Ascending aorta (tissue), 2 donors: Measurements from ENCODE around the gene LNPK. TPM values are rescaled to one million over a fixed set of nuclear protein-coding genes. Genes with fewer than 3 reads are reported as not detected.
A peak's percentile ranks its signal among the peaks of the same experiment; 100 is the strongest.

Experiments
- DNase-seq, 2 donors: peaks; one replicate each; pipeline ENCODE4 v3.0.0-alpha.2; 2019; ENCODE audit warnings: low spot score in 2 of 2
- H3K27ac ChIP-seq, 2 donors: fragments of 200-600 bp; sonication (generic); one replicate each; pipeline ENCODE4 v1.5.1; 2016 to 2017; ENCODE audit warnings: mild to moderate bottlenecking in 1 of 2
- H3K27me3 ChIP-seq: fragments of 200-600 bp; sonication (generic); one replicate; pipeline ENCODE4 v1.5.1; 2017
- H3K36me3 ChIP-seq, 2 donors: fragments of 200-600 bp; sonication (generic); one replicate each; pipeline ENCODE4 v1.5.1; 2016
- H3K4me1 ChIP-seq, 2 donors: fragments of 200-600 bp; sonication (generic); one replicate each; pipeline ENCODE4 v1.5.1; 2016 to 2017; ENCODE audit warnings: mild to moderate bottlenecking in 1 of 2
- H3K4me3 ChIP-seq, 2 donors: fragments of 200-600 bp; sonication (generic); one replicate each; pipeline ENCODE4 v1.5.1; 2016 to 2017; ENCODE audit warnings: mild to moderate bottlenecking in 1 of 2
- H3K9me3 ChIP-seq, 2 donors: fragments of 200-600 bp; sonication (generic); one replicate each; pipeline ENCODE4 v1.5.1; 2016
- intact Hi-C: fragments of 100-400 bp; cut with DNase I; formaldehyde crosslinking; loops from one replicate; pipeline ENCODE4 v1.15.1; 2023
- total RNA-seq: library from RNA; depleted of rRNA; stranded (reverse); fragments of >200 nt; gene quantifications from one replicate; pipeline ENCODE4 v1.1.0, GENCODE V29; 2016
- TF ChIP-seq, protein P1 (sequence below), 3 experiments: fragments of 200-600 bp in 2 of 3; fragments of 450-650 bp in 1 of 3; sonication (generic) in 2 of 3; IDR thresholded peaks; one replicate each; pipeline ENCODE4 v1.5.1; 2016 to 2019; ENCODE audit warnings: antibody characterized with exemption in 3 of 3, mild to moderate bottlenecking in 1 of 3, moderate library complexity in 1 of 3

Gene LNPK, protein sequence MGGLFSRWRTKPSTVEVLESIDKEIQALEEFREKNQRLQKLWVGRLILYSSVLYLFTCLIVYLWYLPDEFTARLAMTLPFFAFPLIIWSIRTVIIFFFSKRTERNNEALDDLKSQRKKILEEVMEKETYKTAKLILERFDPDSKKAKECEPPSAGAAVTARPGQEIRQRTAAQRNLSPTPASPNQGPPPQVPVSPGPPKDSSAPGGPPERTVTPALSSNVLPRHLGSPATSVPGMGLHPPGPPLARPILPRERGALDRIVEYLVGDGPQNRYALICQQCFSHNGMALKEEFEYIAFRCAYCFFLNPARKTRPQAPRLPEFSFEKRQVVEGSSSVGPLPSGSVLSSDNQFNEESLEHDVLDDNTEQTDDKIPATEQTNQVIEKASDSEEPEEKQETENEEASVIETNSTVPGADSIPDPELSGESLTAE
- 7.1 TPM for total RNA-seq

DNA sequence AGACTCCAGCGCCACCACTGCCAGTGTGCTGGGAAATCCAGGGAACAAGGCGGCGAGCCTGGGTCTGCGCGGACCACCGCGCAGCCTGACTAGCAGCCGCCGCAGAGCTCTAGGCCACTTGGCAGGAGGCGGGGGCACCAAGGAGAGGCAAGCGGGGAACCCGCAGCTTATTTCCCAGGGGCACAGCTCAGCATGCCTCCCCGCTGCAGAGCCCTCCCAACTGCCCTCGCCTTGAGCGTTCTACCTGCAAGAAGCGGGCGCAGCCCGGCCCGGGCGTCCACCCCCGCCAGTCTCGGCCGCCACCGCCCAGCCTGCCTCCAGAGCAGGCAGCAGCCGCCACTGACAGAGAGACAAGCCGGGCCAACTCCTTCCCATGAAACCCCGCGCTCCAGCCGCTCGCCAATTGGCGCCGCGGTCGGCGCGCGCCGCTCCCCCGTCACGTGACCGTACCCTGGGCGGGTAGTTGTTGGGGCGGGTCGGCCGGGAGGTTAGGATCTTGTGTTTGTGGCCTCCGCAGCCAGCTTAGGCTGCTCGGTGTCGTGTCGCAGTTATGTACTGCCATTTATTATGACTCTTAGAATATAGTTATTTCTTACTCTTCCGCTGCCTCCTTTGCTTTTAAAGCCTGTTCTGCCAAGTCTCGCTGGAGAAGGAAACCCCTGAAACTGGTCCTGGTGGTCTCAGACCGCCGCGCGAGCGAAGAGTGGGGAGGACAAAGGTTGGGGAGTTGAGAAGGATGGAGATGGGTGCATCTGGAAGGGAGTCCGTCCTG lies at the start of gene LNPK:
Gene LNPK (minus strand): TSS at position 352 of the 772 bp plus-strand sequence. CDS start 6,683 bp downstream, outside the sequence.
- peak within 1 kb of the TSS; percentile 73 to 91 for H3K4me3 ChIP-seq
- H3K36me3 ChIP-seq: no peaks in the 10 kb centered on the region
- no peaks in the 10 kb centered on the region for H3K27me3 ChIP-seq
- DNase-seq: peak; percentile 73 to 96
- TF ChIP-seq, protein P1, sequence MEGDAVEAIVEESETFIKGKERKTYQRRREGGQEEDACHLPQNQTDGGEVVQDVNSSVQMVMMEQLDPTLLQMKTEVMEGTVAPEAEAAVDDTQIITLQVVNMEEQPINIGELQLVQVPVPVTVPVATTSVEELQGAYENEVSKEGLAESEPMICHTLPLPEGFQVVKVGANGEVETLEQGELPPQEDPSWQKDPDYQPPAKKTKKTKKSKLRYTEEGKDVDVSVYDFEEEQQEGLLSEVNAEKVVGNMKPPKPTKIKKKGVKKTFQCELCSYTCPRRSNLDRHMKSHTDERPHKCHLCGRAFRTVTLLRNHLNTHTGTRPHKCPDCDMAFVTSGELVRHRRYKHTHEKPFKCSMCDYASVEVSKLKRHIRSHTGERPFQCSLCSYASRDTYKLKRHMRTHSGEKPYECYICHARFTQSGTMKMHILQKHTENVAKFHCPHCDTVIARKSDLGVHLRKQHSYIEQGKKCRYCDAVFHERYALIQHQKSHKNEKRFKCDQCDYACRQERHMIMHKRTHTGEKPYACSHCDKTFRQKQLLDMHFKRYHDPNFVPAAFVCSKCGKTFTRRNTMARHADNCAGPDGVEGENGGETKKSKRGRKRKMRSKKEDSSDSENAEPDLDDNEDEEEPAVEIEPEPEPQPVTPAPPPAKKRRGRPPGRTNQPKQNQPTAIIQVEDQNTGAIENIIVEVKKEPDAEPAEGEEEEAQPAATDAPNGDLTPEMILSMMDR (IDR thresholded peaks at IDR 0.05): no peak
- H3K9me3 ChIP-seq: no peaks in the 10 kb centered on the region
- intact Hi-C loops: loop anchor here (5.0 kb wide), 2 partner anchors 85 to 145 kb away; no protein-coding TSS in a partner anchor
- peak within 1 kb of the TSS; percentile 82 to 85 for H3K27ac ChIP-seq
- H3K4me1 ChIP-seq: peaks cover 0 to 6% of the 10 kb centered on the region in 2 donors

DNA sequence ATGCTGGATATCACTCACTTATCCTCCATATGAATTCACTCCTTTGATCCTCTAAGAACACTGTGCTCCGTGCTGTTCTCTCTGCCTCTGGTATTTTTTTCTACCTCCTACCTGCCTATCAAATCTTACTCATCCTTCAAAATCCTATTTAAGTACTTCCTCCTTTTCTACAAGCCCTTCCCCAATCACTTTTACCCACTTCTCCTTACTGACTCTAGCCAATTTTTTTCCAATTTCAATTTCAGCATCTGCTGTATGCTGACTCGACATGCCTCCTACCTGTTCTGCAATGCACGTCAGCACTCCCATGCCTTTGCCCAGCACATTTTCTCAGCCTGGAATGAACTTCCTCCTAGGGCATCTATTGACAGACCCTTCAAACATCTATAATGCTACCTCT lies 37.3 kb upstream of the LNPK start:
- intact Hi-C loops: no loop called here
- Histone ChIP-seq H3K36me3 (no peaks in the 10 kb centered on the region), H3K4me3 (no peak overlapping the region), H3K27me3 (no peaks in the 10 kb centered on the region), H3K27ac (no peak overlapping the region), H3K4me1 (no peaks in the 10 kb centered on the region), H3K9me3 (no peaks in the 10 kb centered on the region)
- TF ChIP-seq, protein P1 (IDR thresholded peaks at IDR 0.05): no peak
- no peak for DNase-seq

DNA sequence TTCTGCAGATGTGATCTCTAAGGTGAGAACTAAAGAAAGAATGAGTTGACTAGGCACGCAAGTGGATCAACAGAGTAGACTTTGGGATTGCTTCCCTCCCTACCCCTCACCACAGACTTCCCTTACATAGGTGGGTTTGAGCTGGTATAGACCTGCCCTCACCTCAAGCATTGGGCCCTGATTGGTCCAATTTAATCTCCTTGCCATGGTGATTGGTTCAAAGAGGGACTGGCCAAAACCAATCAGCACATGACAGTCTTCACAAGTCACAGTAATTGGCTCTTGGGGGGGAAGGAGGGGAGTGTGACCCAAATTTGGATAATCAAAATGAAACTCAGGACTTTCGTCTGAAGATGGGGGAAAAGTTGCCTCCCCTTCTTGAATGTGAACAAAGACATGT lies 36.6 kb upstream of the LNPK start:
- Histone ChIP-seq H3K36me3 (no peaks in the 10 kb centered on the region), H3K27me3 (no peaks in the 10 kb centered on the region), H3K27ac (no peak overlapping the region), H3K4me3 (no peak overlapping the region), H3K4me1 (no peaks in the 10 kb centered on the region), H3K9me3 (no peaks in the 10 kb centered on the region)
- TF ChIP-seq, protein P1 (IDR thresholded peaks at IDR 0.05): no peak
- intact Hi-C loops: no loop called here
- no peak for DNase-seq

DNA sequence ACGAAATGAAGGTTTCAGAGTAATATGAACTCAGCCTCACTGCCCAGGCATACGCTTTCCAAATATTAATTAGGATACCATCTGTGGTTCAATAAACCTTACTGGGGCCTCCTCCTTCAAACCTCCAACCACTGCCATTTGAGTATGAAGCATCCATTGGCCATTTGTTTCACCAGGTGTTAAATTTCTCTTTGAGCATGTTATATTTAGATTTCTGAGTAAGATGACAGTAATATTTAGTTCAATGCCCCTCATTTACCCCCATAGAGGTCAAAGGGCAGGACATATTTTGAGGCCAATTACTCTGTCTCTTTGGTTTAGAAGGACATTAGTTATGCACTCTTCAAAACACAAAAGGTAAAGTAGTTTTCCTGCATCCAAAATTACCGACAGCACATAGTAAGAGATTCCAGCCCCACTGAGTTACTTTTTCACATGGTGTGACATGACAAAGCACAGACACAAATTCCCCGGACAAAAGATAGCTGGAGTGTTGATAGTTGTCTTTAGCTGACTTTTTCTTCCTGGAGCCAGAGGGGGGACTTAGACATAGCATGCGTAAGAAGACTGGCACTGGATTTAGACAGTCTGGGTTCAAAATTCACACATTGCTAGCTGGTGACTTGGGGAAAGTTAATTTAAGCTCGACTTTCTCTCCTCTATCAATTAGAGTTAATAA lies 33.1 kb upstream of the LNPK start:
- H3K36me3 ChIP-seq: no peaks in the 10 kb centered on the region
- H3K9me3 ChIP-seq: no peaks in the 10 kb centered on the region
- H3K4me1 ChIP-seq: no peaks in the 10 kb centered on the region
- no peak for DNase-seq
- intact Hi-C loops: no loop called here
- H3K27me3 ChIP-seq: no peaks in the 10 kb centered on the region
- TF ChIP-seq, protein P1 (IDR thresholded peaks at IDR 0.05): no peak
- H3K27ac ChIP-seq: no peak overlapping the region
- H3K4me3 ChIP-seq: no peak overlapping the region

DNA sequence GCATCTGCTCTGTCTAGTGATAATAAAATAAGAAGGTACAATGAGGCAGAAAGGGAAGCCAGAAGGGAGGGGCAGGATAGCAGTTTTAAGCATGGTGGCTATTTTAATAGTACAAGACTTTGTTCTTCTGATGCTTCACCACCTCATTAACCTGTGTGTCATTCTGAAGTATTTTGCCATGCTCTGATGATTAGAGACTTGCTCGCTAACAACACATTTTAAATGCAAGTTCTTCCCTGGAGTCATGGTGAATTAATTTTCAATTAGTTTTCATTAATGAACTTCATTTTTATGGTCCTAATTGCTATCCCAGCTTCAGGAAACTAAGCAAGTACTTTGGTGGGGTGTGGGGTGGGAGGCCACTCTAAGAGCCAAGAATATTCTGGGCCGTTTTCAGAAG lies 25.7 kb upstream of the LNPK start:
- no peak for DNase-seq
- no peaks in the 10 kb centered on the region for H3K36me3 ChIP-seq
- H3K4me3 ChIP-seq: no peak overlapping the region
- H3K27ac ChIP-seq: no peak overlapping the region
- TF ChIP-seq, protein P1 (IDR thresholded peaks at IDR 0.05): no peak
- no peaks in the 10 kb centered on the region for H3K9me3 ChIP-seq
- intact Hi-C loops: no loop called here
- no peaks in the 10 kb centered on the region for H3K27me3 ChIP-seq
- H3K4me1 ChIP-seq: no peaks in the 10 kb centered on the region
